Measurements from ENCODE around the gene JPH4. TPM values are rescaled to one million over a fixed set of nuclear protein-coding genes. Genes with fewer than 3 reads are reported as not detected.

JPH4 gene
- total RNA-seq, 6 experiments from 2014 or later, result not detected

DNA sequence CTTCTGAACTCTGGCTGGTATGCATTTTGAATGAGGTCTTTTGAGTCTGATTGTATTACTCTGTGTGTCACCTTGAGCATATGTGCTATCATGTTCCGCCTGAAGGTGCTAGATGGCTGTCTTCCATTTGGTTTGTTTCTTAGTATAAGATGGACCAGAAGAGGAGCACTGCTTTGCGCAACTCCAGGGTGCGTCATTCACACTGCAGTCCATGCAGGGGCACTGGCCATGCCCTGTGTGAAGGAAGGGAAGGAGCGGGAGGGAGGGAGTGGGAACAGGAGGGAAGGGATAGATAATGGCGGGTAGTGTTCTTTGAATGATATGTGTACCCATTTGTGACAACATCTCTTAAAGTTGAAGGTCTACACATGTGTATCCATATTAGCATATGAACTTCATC, 35.2 kb downstream of the JPH4 start:
- no peaks in the 10 kb centered on the region for H3K9me3 Mint-ChIP-seq
- H3K4me3 Mint-ChIP-seq, result no peak overlapping the region
- TF ChIP-seq, protein P1, sequence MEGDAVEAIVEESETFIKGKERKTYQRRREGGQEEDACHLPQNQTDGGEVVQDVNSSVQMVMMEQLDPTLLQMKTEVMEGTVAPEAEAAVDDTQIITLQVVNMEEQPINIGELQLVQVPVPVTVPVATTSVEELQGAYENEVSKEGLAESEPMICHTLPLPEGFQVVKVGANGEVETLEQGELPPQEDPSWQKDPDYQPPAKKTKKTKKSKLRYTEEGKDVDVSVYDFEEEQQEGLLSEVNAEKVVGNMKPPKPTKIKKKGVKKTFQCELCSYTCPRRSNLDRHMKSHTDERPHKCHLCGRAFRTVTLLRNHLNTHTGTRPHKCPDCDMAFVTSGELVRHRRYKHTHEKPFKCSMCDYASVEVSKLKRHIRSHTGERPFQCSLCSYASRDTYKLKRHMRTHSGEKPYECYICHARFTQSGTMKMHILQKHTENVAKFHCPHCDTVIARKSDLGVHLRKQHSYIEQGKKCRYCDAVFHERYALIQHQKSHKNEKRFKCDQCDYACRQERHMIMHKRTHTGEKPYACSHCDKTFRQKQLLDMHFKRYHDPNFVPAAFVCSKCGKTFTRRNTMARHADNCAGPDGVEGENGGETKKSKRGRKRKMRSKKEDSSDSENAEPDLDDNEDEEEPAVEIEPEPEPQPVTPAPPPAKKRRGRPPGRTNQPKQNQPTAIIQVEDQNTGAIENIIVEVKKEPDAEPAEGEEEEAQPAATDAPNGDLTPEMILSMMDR (IDR thresholded peaks at IDR 0.05), result no peak
- H3K27me3 Mint-ChIP-seq (ENCODE audit: insufficient read depth), result peaks cover 9% of the 10 kb centered on the region
- H3K36me3 Mint-ChIP-seq (ENCODE audit: low read depth), result no peaks in the 10 kb centered on the region
- no peak overlapping the region for H3K27ac Mint-ChIP-seq
- DNase-seq, result no peak
- H3K4me1 Mint-ChIP-seq (ENCODE audit: low read depth), result peaks cover 26% of the 10 kb centered on the region

DNA sequence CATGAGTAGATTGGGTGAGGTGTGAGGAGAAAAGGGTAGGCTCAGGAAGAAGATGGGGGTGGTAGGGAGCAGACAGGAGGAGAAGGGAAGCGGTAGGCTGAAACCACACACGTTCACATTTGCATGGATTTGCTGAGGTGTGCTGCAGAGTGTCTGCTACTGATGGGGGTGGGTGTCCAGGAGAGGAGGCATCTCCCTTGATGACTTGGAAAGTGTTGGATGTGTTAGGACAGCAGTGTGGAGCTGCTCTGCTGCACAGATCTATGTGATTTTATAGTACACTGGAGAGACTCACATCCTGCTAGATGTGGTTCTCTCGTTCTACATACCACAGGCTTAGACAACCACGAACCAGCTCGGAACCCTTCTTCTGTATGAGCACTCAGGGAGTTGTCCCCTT, 36.3 kb downstream of the JPH4 start:
- TF ChIP-seq, protein P1 (IDR thresholded peaks at IDR 0.05), result no peak
- Mint-ChIP-seq H3K27me3 (ENCODE audit: insufficient read depth) (peaks cover 9% of the 10 kb centered on the region), H3K27ac (no peak overlapping the region), H3K4me1 (ENCODE audit: low read depth) (peaks cover 32% of the 10 kb centered on the region), H3K36me3 (ENCODE audit: low read depth) (no peaks in the 10 kb centered on the region), H3K9me3 (no peaks in the 10 kb centered on the region), H3K4me3 (no peak overlapping the region)
- DNase-seq, result no peak

DNA sequence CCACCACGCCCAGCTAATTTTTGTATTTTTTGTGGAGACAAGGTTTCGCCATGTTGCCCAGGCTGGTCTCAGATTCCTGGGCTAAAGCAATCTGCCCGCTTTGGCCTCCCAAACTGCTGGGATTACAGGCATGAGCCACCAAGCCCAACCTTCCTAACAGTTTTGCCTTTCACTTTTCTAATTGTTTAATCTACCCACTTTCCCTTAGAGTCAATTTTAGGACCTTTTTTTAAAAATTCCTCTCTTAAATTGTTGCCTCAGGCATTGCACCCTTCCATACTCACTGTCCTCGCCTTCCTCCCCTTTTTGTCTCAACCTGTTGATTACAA, 38.5 kb downstream of the JPH4 start:
- peaks cover 16% of the 10 kb centered on the region for H3K27me3 Mint-ChIP-seq (ENCODE audit: insufficient read depth)
- TF ChIP-seq, protein P1 (IDR thresholded peaks at IDR 0.05), result no peak
- H3K9me3 Mint-ChIP-seq, result no peaks in the 10 kb centered on the region
- H3K36me3 Mint-ChIP-seq (ENCODE audit: low read depth), result no peaks in the 10 kb centered on the region
- DNase-seq, result no peak
- peaks cover 27% of the 10 kb centered on the region for H3K4me1 Mint-ChIP-seq (ENCODE audit: low read depth)
- H3K27ac Mint-ChIP-seq, result no peak overlapping the region
- H3K4me3 Mint-ChIP-seq, result no peak overlapping the region

DNA sequence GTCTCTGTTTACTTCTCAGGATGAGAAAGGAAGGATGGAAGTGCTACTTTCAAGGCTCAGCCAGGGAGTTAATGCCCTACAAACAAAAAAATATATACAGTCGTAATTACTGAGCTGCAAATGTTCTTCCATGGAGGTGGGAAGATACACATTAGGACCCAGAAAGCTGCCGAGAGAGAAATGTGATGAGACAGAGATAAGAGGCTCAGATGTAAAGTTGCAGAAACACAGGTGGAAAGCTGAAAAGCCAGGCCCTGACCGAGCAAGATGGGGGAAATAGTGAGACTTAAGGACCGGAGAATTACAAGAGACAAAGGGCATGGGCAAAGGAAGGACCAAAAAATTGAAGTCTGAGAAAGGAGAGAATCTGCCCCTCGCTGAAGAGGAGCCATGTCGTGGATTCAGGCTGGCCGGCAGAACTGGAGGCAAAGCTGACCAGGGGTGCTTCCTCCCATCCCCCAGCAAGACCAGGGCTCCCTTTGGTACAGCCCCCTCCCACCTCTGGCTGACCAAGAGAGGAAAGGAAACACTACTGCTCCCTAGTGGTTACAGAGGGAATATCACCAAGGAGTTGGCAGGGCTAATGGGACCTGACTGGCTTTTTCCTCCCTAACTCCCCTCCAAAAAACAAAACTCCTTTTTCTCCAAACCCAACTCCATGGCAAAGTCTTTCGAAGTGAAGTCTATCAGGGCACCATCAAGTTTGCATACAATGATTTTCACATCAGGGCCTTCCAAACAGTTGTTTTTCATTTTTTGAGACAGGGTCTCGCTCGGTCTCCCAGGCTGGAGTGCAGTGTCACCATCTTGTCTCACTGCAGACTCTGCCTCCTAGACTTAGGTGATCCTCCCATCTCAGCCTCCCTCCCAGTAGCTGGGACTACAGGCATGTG, 39.1 kb downstream of the JPH4 start:
- H3K4me3 Mint-ChIP-seq, result no peak overlapping the region; the same call in 1 of the 2 replicates

DNA sequence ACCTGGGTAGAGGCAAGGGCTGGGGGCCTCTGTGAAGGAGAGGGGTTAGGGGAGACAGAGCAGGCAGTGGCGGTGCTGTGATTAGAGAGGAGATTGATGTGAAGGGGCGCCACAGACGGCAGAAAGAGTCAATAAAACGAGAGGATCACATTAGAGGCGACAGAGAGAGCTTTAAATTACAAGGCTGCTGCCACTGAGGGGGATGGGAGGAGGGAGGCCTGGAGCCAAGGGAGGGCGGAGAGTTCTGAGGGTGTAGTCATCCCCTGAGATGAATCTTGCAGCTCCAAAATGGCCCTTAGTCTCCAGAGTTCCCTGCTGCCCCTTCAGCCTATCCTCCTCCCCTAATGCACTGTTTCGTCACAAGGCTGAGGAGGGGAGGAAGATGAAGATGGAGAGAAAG, 39.8 kb downstream of the JPH4 start:
- Mint-ChIP-seq H3K27me3 (ENCODE audit: insufficient read depth) (peaks cover 12% of the 10 kb centered on the region), H3K27ac (no peak overlapping the region), H3K4me3 (no peak overlapping the region; the same call in 1 of the 2 replicates), H3K9me3 (no peaks in the 10 kb centered on the region), H3K4me1 (ENCODE audit: low read depth) (peaks cover 20% of the 10 kb centered on the region), H3K36me3 (ENCODE audit: low read depth) (no peaks in the 10 kb centered on the region)
- no peak for DNase-seq
- TF ChIP-seq, protein P1 (IDR thresholded peaks at IDR 0.05), result no peak

More for the DNA sequence above, 39.1 kb downstream of the JPH4 start:
- Mint-ChIP-seq H3K36me3 (ENCODE audit: low read depth) (no peaks in the 10 kb centered on the region), H3K9me3 (no peaks in the 10 kb centered on the region), H3K27me3 (ENCODE audit: insufficient read depth) (peaks cover 12% of the 10 kb centered on the region), H3K4me1 (ENCODE audit: low read depth) (peaks cover 21% of the 10 kb centered on the region), H3K27ac (no peak overlapping the region)
- DNase-seq, result peak; percentile 23
- TF ChIP-seq, protein P1 (IDR thresholded peaks at IDR 0.05), result peak; percentile 86

All from HFFc6 (cell line).